ENCODE data around the gene FXYD3.

The FXYD3 gene

DNA sequence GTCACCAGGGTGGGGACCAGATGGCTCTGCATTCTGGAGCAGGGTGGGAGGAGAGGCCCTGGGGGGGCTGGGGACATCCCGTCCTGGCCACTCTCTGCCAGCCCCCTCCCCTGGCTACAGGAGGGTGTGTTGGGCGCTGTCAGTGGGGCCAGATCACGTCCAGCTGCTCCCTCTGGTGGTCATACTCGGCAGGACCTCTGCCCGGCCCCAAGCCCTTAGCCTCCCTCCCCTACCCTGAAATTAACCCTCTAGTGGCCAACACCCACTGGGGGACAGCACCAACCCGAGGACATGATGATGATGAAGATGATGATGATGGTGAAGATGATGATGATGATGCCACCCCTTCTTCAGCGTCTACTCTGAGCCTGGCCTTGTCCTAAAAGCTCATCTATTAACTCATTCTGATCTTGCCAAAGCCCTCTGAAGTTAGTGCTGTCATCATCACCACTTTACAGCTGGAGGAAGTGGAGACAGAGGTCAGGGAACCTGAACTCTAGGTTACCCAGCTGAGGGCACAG lies 19.8 kb downstream of the FXYD3 start:
- ATAC-seq (ENCODE audit: low read depth) (peak; percentile 83), DNase-seq (ENCODE audit: low spot score) (no peak)
- TF ChIP-seq, protein P1, sequence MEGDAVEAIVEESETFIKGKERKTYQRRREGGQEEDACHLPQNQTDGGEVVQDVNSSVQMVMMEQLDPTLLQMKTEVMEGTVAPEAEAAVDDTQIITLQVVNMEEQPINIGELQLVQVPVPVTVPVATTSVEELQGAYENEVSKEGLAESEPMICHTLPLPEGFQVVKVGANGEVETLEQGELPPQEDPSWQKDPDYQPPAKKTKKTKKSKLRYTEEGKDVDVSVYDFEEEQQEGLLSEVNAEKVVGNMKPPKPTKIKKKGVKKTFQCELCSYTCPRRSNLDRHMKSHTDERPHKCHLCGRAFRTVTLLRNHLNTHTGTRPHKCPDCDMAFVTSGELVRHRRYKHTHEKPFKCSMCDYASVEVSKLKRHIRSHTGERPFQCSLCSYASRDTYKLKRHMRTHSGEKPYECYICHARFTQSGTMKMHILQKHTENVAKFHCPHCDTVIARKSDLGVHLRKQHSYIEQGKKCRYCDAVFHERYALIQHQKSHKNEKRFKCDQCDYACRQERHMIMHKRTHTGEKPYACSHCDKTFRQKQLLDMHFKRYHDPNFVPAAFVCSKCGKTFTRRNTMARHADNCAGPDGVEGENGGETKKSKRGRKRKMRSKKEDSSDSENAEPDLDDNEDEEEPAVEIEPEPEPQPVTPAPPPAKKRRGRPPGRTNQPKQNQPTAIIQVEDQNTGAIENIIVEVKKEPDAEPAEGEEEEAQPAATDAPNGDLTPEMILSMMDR (IDR thresholded peaks at IDR 0.05; ENCODE audit: poor library complexity, severe bottlenecking): peak; percentile 86
- Histone ChIP-seq H3K27me3 (ENCODE audit: insufficient read depth, poor library complexity, severe bottlenecking) (no peaks in the 10 kb centered on the region), H3K4me3 (ENCODE audit: severe bottlenecking) (no peak overlapping the region), H3K27ac (ENCODE audit: poor library complexity, severe bottlenecking) (no peak overlapping the region), H3K36me3 (ENCODE audit: low read depth) (no peaks in the 10 kb centered on the region), H3K4me1 (ENCODE audit: insufficient read depth, poor library complexity, severe bottlenecking) (no peaks in the 10 kb centered on the region), H3K9me3 (ENCODE audit: severe bottlenecking) (no peaks in the 10 kb centered on the region)

DNA sequence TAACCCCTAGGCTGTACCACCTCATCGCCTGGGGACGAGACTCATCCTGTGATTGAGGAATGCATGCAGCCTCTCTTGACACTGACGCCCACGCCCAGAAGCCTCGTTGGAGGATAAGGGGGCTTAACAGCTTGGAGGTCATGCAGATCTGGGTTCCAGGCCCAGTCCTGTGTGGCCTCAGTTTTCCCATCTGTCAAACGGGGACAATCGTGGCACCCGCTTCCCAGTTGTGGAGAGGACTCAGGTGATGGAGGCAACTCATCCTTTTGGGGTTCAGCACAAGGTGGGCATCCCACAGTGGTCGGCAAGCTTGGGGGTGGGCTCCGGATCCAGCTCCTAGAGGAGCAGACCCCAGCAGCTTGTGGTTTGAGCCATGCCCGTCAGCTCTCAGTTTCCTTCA lies 20.6 kb downstream of the FXYD3 start:
- Histone ChIP-seq H3K9me3 (ENCODE audit: severe bottlenecking) (no peaks in the 10 kb centered on the region), H3K4me3 (ENCODE audit: severe bottlenecking) (no peak overlapping the region), H3K27ac (ENCODE audit: poor library complexity, severe bottlenecking) (no peak overlapping the region), H3K4me1 (ENCODE audit: insufficient read depth, poor library complexity, severe bottlenecking) (no peaks in the 10 kb centered on the region), H3K27me3 (ENCODE audit: insufficient read depth, poor library complexity, severe bottlenecking) (no peaks in the 10 kb centered on the region), H3K36me3 (ENCODE audit: low read depth) (no peaks in the 10 kb centered on the region)
- TF ChIP-seq, protein P1 (IDR thresholded peaks at IDR 0.05; ENCODE audit: poor library complexity, severe bottlenecking): no peak
- no peak for DNase-seq (ENCODE audit: low spot score)
- ATAC-seq (ENCODE audit: low read depth): no peak

DNA sequence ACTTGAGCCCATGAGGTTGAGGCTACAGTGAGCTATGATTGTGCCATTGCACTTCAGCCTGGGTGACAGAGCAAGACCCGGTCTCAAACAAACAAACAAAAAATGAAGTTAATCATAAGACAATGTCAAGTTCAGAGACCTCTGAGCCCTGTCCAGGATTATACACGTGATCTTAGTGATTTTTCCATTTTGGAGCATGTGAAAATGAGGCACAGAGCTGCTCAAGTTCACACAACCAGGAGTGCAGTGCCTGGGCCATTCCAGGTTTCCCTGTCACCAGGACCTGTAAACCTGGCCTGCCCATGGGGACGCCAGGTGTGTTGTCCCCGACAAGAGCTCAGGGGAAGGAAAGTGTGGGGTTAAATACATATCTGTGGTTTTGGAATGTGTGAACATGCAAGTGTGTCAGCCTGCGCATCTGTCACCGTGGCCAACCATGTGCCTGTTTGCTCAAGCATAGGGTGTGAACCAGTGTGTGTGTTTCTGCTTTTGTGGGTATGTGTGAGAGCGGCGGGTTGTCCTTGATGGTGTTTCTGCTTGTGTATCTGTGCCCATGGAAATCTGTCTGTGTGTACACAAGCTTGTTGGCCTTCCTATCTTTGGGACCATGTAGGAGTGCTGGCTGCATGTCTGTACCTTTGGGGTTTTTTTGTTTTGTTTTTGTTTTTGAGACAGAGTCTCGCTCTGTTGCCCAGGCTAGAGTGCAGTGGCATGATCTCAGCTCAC lies 21.5 kb downstream of the FXYD3 start:
- no peak for ATAC-seq (ENCODE audit: low read depth)
- H3K36me3 ChIP-seq (ENCODE audit: low read depth): no peaks in the 10 kb centered on the region
- peaks cover 7% of the 10 kb centered on the region for H3K27me3 ChIP-seq (ENCODE audit: insufficient read depth, poor library complexity, severe bottlenecking)
- no peak overlapping the region for H3K27ac ChIP-seq (ENCODE audit: poor library complexity, severe bottlenecking)
- H3K9me3 ChIP-seq (ENCODE audit: severe bottlenecking): no peaks in the 10 kb centered on the region
- DNase-seq (ENCODE audit: low spot score): no peak
- TF ChIP-seq, protein P1 (IDR thresholded peaks at IDR 0.05; ENCODE audit: poor library complexity, severe bottlenecking): no peak
- no peaks in the 10 kb centered on the region for H3K4me1 ChIP-seq (ENCODE audit: insufficient read depth, poor library complexity, severe bottlenecking)
- H3K4me3 ChIP-seq (ENCODE audit: severe bottlenecking): no peak overlapping the region

DNA sequence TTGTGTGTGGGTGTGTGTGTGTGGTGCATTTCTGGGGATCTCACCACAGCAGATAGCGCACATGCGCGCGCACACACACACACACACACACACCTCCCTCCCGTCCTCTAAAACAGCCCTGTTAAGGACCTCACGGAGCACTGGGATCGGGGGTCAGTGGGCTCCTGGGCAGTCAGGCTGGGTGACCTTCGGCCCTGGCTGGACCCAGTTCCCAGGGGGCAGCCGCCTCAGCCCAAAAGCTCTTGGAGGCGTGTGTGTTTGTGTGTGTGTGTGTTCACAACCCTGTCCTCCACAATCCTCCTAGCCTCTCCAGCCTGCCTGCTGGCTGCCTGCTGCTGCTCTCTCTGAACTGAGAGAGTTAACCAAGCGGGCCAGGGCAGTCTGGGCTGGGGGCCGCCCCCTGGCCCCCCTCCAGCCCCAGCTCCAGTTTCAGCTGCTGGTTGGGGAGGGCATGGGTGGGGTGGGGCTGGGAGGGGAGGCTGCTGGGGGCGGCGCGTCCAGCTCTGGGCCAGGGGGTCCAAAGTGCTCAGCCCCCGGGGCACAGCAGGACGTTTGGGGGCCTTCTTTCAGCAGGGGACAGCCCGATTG lies 22.8 kb downstream of the FXYD3 start, which contains the start of gene FXYD1:
Gene FXYD1 (plus strand): TSS at position 520 of the 588 bp plus-strand sequence. CDS start 1,256 bp downstream, outside the sequence.
- H3K4me3 ChIP-seq (ENCODE audit: severe bottlenecking): no peak within 1 kb of the TSS
- DNase-seq (ENCODE audit: low spot score) (no peak), ATAC-seq (ENCODE audit: low read depth) (no peak)
- no peaks in the 10 kb centered on the region for H3K9me3 ChIP-seq (ENCODE audit: severe bottlenecking)
- peaks cover 17% of the 10 kb centered on the region for H3K27me3 ChIP-seq (ENCODE audit: insufficient read depth, poor library complexity, severe bottlenecking)
- no peak within 1 kb of the TSS for H3K27ac ChIP-seq (ENCODE audit: poor library complexity, severe bottlenecking)
- TF ChIP-seq, protein P1 (IDR thresholded peaks at IDR 0.05; ENCODE audit: poor library complexity, severe bottlenecking): no peak
- H3K36me3 ChIP-seq (ENCODE audit: low read depth): no peaks in the 10 kb centered on the region
- H3K4me1 ChIP-seq (ENCODE audit: insufficient read depth, poor library complexity, severe bottlenecking): peaks cover 4% of the 10 kb centered on the region

Measured in RWPE2 (cell line).